H1 (cell line): ENCODE data around the gene ZNF407. TPM values are rescaled to one million over a fixed set of nuclear protein-coding genes. Genes with fewer than 3 reads are reported as not detected.
"Not testable (repeated sequence)": the region's sequence is repeated elsewhere in the genome, so short reads cannot be mapped to it uniquely, and the experiment has no call there.

Experiments used
- CTCF ChIA-PET: fragments of 300-600 bp; sonication (Branson Sonifier 250); formaldehyde crosslinking; loops from one replicate; lab custom pipeline; 2021; ENCODE audit not compliant: partially characterized antibody; lab: Charles Lee
- POLR2A ChIA-PET: fragments of 300-600 bp; sonication (Branson Sonifier 250); formaldehyde crosslinking; loops from one replicate; lab custom pipeline; 2021; ENCODE audit warnings: inconsistent platforms; ENCODE audit not compliant: partially characterized antibody; lab: Charles Lee
- DNase-seq, 2 experiments: peaks; one replicate each; pipeline versions ENCODE4 v3.0.0 to v3.0.0-alpha.2; 2010 to 2022; ENCODE audit warnings: low spot score in 2 of 2, low read depth in 1 of 2, mixed read lengths in 1 of 2
- FAIRE-seq: peaks from 2 replicates; lab custom pipeline; 2011; peaks lifted over from hg19 to GRCh38; lab: Jason Lieb, UNC
- H2AFZ ChIP-seq: 2 replicates; pipeline ENCODE4 v1.8.1; 2012; ENCODE audit warnings: low read length, inconsistent platforms
- H2AK5ac ChIP-seq: 2 replicates; pipeline ENCODE4 v1.6.1; 2013; ENCODE audit warnings: low read depth, low read length
- H2BK120ac ChIP-seq: replicated peaks from 2 replicates; pipeline ENCODE3; 2013; ENCODE audit warnings: low read depth, low read length, inconsistent platforms
- H2BK12ac ChIP-seq: 2 replicates; pipeline ENCODE4 v1.6.1; 2013; ENCODE audit warnings: low read depth, low read length
- H2BK15ac ChIP-seq: 2 replicates; pipeline ENCODE4 v1.6.1; 2013; ENCODE audit warnings: low read length
- H2BK20ac ChIP-seq: 2 replicates; pipeline ENCODE4 v1.6.1; 2013; ENCODE audit warnings: low read length
- H2BK5ac ChIP-seq: 2 replicates; pipeline ENCODE4 v1.6.1; 2013; ENCODE audit warnings: low read depth, low read length
- H3K14ac ChIP-seq: 2 replicates; pipeline ENCODE4 v1.6.1; 2013; ENCODE audit warnings: inconsistent platforms; ENCODE audit not compliant: insufficient read length
- H3K18ac ChIP-seq: 2 replicates; pipeline ENCODE4 v1.6.1; 2013; ENCODE audit warnings: low read length; ENCODE audit errors: extremely low read depth
- H3K23ac ChIP-seq: 2 replicates; pipeline ENCODE4 v1.6.1; 2013; ENCODE audit warnings: inconsistent platforms; ENCODE audit not compliant: insufficient read length
- H3K23me2 ChIP-seq: 2 replicates; pipeline ENCODE4 v1.6.1; 2013; ENCODE audit warnings: low read depth, low read length
- H3K27ac ChIP-seq: 2 replicates; pipeline ENCODE4 v1.6.1; 2011; ENCODE audit warnings: low read depth, low read length, inconsistent platforms
- H3K27me3 ChIP-seq, 4 experiments: replicated peaks in 1 of 4; 1 replicate in 1 of 4; 2 replicates in 3 of 4; pipeline versions ENCODE4 v1.6.1 to v1.8.1; 2011 to 2013; ENCODE audit warnings: low read length in 3 of 4, mild to moderate bottlenecking in 3 of 4, inconsistent platforms in 2 of 4, mixed read lengths in 2 of 4, moderate library complexity in 1 of 4; ENCODE audit not compliant: control insufficient read depth in 3 of 4, insufficient read depth in 3 of 4; ENCODE audit errors: extremely low read depth in 1 of 4
- H3K36me3 ChIP-seq, 4 experiments: 2 replicates each; pipeline versions ENCODE4 v1.6.1 to v1.8.1; 2011 to 2013; ENCODE audit warnings: mild to moderate bottlenecking in 4 of 4, low read length in 3 of 4, moderate library complexity in 2 of 4, control low read depth in 1 of 4, inconsistent platforms in 1 of 4; ENCODE audit not compliant: insufficient read depth in 4 of 4, control insufficient read depth in 2 of 4
- H3K4ac ChIP-seq: replicated peaks from 2 replicates; pipeline ENCODE3; 2013; ENCODE audit warnings: low read length, low read depth, mixed read lengths, inconsistent platforms; ENCODE audit not compliant: insufficient read length
- H3K4me1 ChIP-seq, 4 experiments: replicated peaks in 1 of 4; 1 replicate in 1 of 4; 2 replicates in 3 of 4; pipeline versions ENCODE4 v1.6.1 to v1.8.1; 2011 to 2013; ENCODE audit warnings: low read length in 3 of 4, inconsistent platforms in 2 of 4, mixed read lengths in 1 of 4; ENCODE audit not compliant: insufficient read depth in 4 of 4, control insufficient read depth in 3 of 4
- H3K4me2 ChIP-seq, 2 experiments: 2 replicates each; pipeline versions ENCODE4 v1.6.1 to v1.8.1; 2011 to 2013; ENCODE audit warnings: low read depth in 2 of 2, low read length in 2 of 2, control low read depth in 1 of 2, inconsistent platforms in 1 of 2, mild to moderate bottlenecking in 1 of 2; ENCODE audit not compliant: insufficient read depth in 1 of 2
- H3K4me3 ChIP-seq, 4 experiments: fragments of 200-600, 300-600 bp in 1 of 4; sonication (generic), shearing (Covaris generic), sonication (Bioruptor Twin) in 1 of 4; 2 replicates each; pipeline versions ENCODE4 v1.5.1 to v1.8.1; 2011 to 2016; ENCODE audit warnings: low read length in 4 of 4, low read depth in 3 of 4, control low read depth in 2 of 4, inconsistent platforms in 2 of 4, mild to moderate bottlenecking in 2 of 4, mixed read lengths in 1 of 4, moderate library complexity in 1 of 4; ENCODE audit not compliant: insufficient read depth in 2 of 4; ENCODE audit errors: extremely low read depth in 1 of 4
- H3K56ac ChIP-seq: replicated peaks from 2 replicates; pipeline ENCODE3; 2013; ENCODE audit warnings: low read depth, mild to moderate bottlenecking, mixed read lengths, low read length, inconsistent platforms; ENCODE audit not compliant: insufficient read length
- H3K79me1 ChIP-seq: 2 replicates; pipeline ENCODE4 v1.6.1; 2013; ENCODE audit warnings: low read depth, low read length, control low read depth
- H3K79me2 ChIP-seq, 2 experiments: 2 replicates each; pipeline versions ENCODE4 v1.6.1 to v1.8.1; 2012 to 2013; ENCODE audit warnings: low read length in 2 of 2, mild to moderate bottlenecking in 2 of 2, inconsistent platforms in 1 of 2; ENCODE audit not compliant: insufficient read depth in 2 of 2, control insufficient read depth in 1 of 2
- H3K9ac ChIP-seq, 4 experiments: replicated peaks in 1 of 4; 1 replicate in 1 of 4; 2 replicates in 3 of 4; pipeline versions ENCODE4 v1.6.1 to v1.8.1; 2011 to 2013; ENCODE audit warnings: low read depth in 3 of 4, low read length in 3 of 4, control low read depth in 2 of 4, mild to moderate bottlenecking in 2 of 4, moderate library complexity in 2 of 4, inconsistent platforms in 1 of 4; ENCODE audit errors: extremely low read depth in 1 of 4
- H3K9me3 ChIP-seq, 2 experiments: 2 replicates each; pipeline versions ENCODE4 v1.6.1 to v1.8.1; 2012 to 2013; ENCODE audit warnings: mild to moderate bottlenecking in 2 of 2, moderate library complexity in 2 of 2, control low read depth in 1 of 2, inconsistent platforms in 1 of 2, low read depth in 1 of 2, low read length in 1 of 2, mixed read lengths in 1 of 2; ENCODE audit not compliant: insufficient read depth in 2 of 2
- H4K20me1 ChIP-seq, 2 experiments: replicated peaks in 1 of 2; 2 replicates each; pipeline versions ENCODE3 to v1.8.1; 2011 to 2013; ENCODE audit warnings: inconsistent platforms in 2 of 2, low read length in 2 of 2, mild to moderate bottlenecking in 1 of 2; ENCODE audit not compliant: insufficient read depth in 2 of 2, control insufficient read depth in 1 of 2
- H4K5ac ChIP-seq: 2 replicates; pipeline ENCODE4 v1.6.1; 2013; ENCODE audit warnings: low read length, low read depth, mixed read lengths, inconsistent platforms; ENCODE audit not compliant: insufficient read length
- H4K8ac ChIP-seq: 2 replicates; pipeline ENCODE4 v1.8.0; 2013; ENCODE audit warnings: mild to moderate bottlenecking, moderate library complexity, low read length, inconsistent platforms; ENCODE audit not compliant: insufficient read depth; ENCODE audit errors: extremely low read depth
- H4K91ac ChIP-seq: replicated peaks from 2 replicates; pipeline ENCODE3; 2013; ENCODE audit warnings: low read length, mixed read lengths, inconsistent platforms; ENCODE audit not compliant: insufficient read length
- WGBS, 2 experiments: shearing (Covaris generic) in 1 of 2; methylation state at CpG; one replicate each; pipeline versions ENCODE4 v1.1.6 to v1.1.7; 2013 to 2015; ENCODE audit warnings: low lambda C conversion rate in 2 of 2, mixed read lengths in 2 of 2, inconsistent platforms in 1 of 2, low coverage in 1 of 2, missing lambda C conversion rate in 1 of 2; ENCODE audit not compliant: insufficient replicate concordance in 2 of 2, insufficient coverage in 1 of 2, insufficient read length in 1 of 2; ENCODE audit errors: extremely low coverage in 1 of 2, missing lambda C conversion rate in 1 of 2; 5-methylcytosine and 5-hydroxymethylcytosine counted together
- polyA plus RNA-seq, 7 experiments: library from polyadenylated mRNA; depleted of rRNA in 3 of 7; stranded (reverse) in 5 of 7; unstranded in 2 of 7; fragments of >200 nt in 5 of 7; fragments of 200-250 nt in 2 of 7; gene quantifications; 1 replicate in 5 of 7; 2 replicates in 1 of 7; 4 replicates in 1 of 7; pipeline versions ENCODE4 v1.2.1 to v1.2.3, GENCODE V29; 2011 to 2013; ENCODE audit warnings: missing spikeins in 2 of 7, mixed read lengths in 2 of 7
- total RNA-seq: library from RNA; stranded (reverse); fragmentation: NEBNext Ultra II Directional; extraction: Animal tissue kit (Norgen Biotek cat#: 25700); gene quantifications from 2 replicates; pipeline ENCODE4 v1.2.1, GENCODE V29; 2021
- TF ChIP-seq, protein P1 (sequence below): IDR thresholded peaks from 2 replicates; pipeline ENCODE4 v1.6.1; 2012; ENCODE audit warnings: inconsistent platforms

The ZNF407 gene
- total and polyA plus RNA-seq, 2 of the 8 experiments (the other 6 are each of a cell fraction or from before 2014, with no cell fraction given), result 1.5 to 6.8 TPM

- H3K4me2 ChIP-seq, result no peak overlapping the region
- no peaks in the 10 kb centered on the region for H3K23me2 ChIP-seq
- no peaks in the 10 kb centered on the region for H3K79me1 ChIP-seq
- no peak overlapping the region for H4K8ac ChIP-seq
- no peak overlapping the region for H2BK20ac ChIP-seq
- no peaks in the 10 kb centered on the region for H3K36me3 ChIP-seq
- WGBS, 2 experiments, result 92 to 100% methylated on average over 1 to 3 of the region's 3 CpGs
- H3K27ac ChIP-seq, result no peak overlapping the region
- H2AK5ac ChIP-seq, result no peak overlapping the region
- no peak overlapping the region for H3K4me3 ChIP-seq
- no peaks in the 10 kb centered on the region for H4K20me1 ChIP-seq
- H3K9ac ChIP-seq, result no peak overlapping the region
- POLR2A ChIA-PET, result no interaction called here
- H3K14ac ChIP-seq, result no peak overlapping the region
- no peak overlapping the region for H2BK5ac ChIP-seq
- TF ChIP-seq, protein P1, sequence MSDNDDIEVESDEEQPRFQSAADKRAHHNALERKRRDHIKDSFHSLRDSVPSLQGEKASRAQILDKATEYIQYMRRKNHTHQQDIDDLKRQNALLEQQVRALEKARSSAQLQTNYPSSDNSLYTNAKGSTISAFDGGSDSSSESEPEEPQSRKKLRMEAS, result no peak
- H2AFZ ChIP-seq, result no peak overlapping the region
- peaks cover 18 to 20% of the 10 kb centered on the region in 2 experiments; a peak in 3 of 4 replicates for H3K9me3 ChIP-seq
- H3K23ac ChIP-seq, result no peak overlapping the region
- H3K4ac ChIP-seq, result no peak overlapping the region
- no peak overlapping the region for H2BK12ac ChIP-seq
- CTCF ChIA-PET, result no interaction called here
- FAIRE-seq (no peak), DNase-seq (no peak)
- no peak overlapping the region for H4K5ac ChIP-seq
- no peak overlapping the region for H2BK15ac ChIP-seq
- H3K27me3 ChIP-seq, result no peaks in the 10 kb centered on the region
- no peaks in the 10 kb centered on the region for H3K79me2 ChIP-seq
- no peak overlapping the region for H3K56ac ChIP-seq
- no peak overlapping the region for H2BK120ac ChIP-seq
- no peak overlapping the region for H4K91ac ChIP-seq
- H3K18ac ChIP-seq, result no peak overlapping the region
- H3K4me1 ChIP-seq, result no peaks in the 10 kb centered on the region
Measured at GRCh38 chr18:75101916-75102315, 504.2 kb downstream of the ZNF407 start.

- 77% methylated on average over 6 of the region's 6 CpGs; no CpG with 5 or more reads in 1 of the 2 experiments for WGBS, 2 experiments
Measured at GRCh38 chr18:75104029-75104428, 506.4 kb downstream of the ZNF407 start.

More at GRCh38 chr18:75104029-75104428, 506.4 kb downstream of the ZNF407 start:
- H3K4ac ChIP-seq, H2BK15ac ChIP-seq, H3K9ac ChIP-seq, FAIRE-seq, H3K14ac ChIP-seq, CTCF ChIA-PET, H3K56ac ChIP-seq, H3K79me1 ChIP-seq, H4K8ac ChIP-seq, H2BK5ac ChIP-seq, H4K5ac ChIP-seq, H3K79me2 ChIP-seq, H3K23me2 ChIP-seq, H3K4me1 ChIP-seq, H2BK120ac ChIP-seq, H2BK20ac ChIP-seq, H3K4me3 ChIP-seq, H2AFZ ChIP-seq, H3K27ac ChIP-seq, H4K91ac ChIP-seq, H2AK5ac ChIP-seq, H2BK12ac ChIP-seq, H3K23ac ChIP-seq, H3K4me2 ChIP-seq, H3K36me3 ChIP-seq, DNase-seq, H3K27me3 ChIP-seq, H4K20me1 ChIP-seq, H3K18ac ChIP-seq: not testable (repeated sequence)
- POLR2A ChIA-PET, result interaction anchor here (1.3 kb wide), 1 partner anchor 11 kb away, joined by 3 read pairs; no protein-coding TSS in a partner anchor
- peaks cover 18 to 20% of the 10 kb centered on the region in 2 experiments; a peak in 3 of 4 replicates for H3K9me3 ChIP-seq
